Activated naive CD4-positive, alpha-beta T cell treated with anti-CD3 and anti-CD28 coated beads, Interleukin-2, amount 10 ng/mL, durations not matched to agents 7 days and 5 days (primary cell): Measurements from ENCODE around the gene SCARB1.
"Not testable (repeated sequence)": the region's sequence is repeated elsewhere in the genome, so short reads cannot be mapped to it uniquely, and the experiment has no call there.

Experiments
- CTCF ChIA-PET: fragments of 350-600 bp; sonication (Branson Sonifier 250); formaldehyde crosslinking; loops from one replicate; lab custom pipeline; 2021; ENCODE audit warnings: antibody characterized with exemption; lab: Charles Lee
- DNase-seq: peaks from one replicate; pipeline ENCODE4 v3.0.0-alpha.2; 2020
- H3K27ac Mint-ChIP-seq: one replicate; pipeline ENCODE4 v1.8.0; 2021; ENCODE audit warnings: mild to moderate bottlenecking, moderate library complexity, mixed read lengths
- H3K27me3 Mint-ChIP-seq: one replicate; pipeline ENCODE4 v1.8.0; 2021; ENCODE audit warnings: mild to moderate bottlenecking, mixed read lengths
- H3K36me3 Mint-ChIP-seq: one replicate; pipeline ENCODE4 v1.8.0; 2021; ENCODE audit warnings: mixed read lengths
- H3K4me1 Mint-ChIP-seq: one replicate; pipeline ENCODE4 v1.8.0; 2021; ENCODE audit warnings: mixed read lengths
- H3K4me3 Mint-ChIP-seq: one replicate; pipeline ENCODE4 v1.8.0; 2021; ENCODE audit warnings: mild to moderate bottlenecking, moderate library complexity, mixed read lengths
- H3K9me3 Mint-ChIP-seq: one replicate; pipeline ENCODE4 v1.8.0; 2021; ENCODE audit warnings: mixed read lengths

SCARB1 gene

DNA sequence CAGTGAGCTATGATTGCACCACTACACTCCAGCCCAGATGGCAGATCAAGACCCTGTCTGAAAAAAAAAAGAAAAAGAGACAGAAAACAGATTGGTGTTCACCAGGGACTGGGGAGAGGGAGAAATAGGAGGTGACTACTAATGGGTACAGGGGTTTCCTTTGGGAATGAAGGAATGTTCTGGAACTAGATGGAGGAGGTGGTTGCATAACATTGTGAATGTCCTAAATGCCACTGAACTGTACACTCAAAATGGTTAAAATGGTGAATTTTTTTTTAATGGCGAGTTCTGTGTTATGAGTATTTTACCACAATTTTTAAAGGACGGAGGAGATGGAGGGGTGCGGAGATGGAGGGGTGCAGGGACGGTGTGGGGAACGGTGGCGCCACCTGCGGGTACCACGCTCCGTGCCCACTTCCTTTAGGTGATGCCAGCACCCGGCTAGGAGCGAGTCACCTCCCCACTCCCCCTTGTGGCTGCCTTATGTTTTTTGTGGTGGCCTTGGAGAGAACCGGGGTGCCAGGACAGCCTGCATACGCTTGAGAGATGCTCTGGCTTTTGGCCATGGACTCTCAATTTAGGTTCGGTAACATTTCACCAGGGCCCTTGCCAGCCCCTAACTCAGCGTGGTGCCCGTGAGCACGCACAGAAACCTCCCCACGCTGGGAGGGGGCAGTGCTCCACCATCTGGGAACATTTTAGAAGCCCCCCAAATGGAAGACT lies 34.7 kb upstream of the SCARB1 start:
- Mint-ChIP-seq H3K27ac (peak overlapping the region; percentile 11), H3K27me3 (peaks cover 40% of the 10 kb centered on the region), H3K36me3 (no peaks in the 10 kb centered on the region), H3K9me3 (no peaks in the 10 kb centered on the region), H3K4me3 (peak overlapping the region; percentile 28), H3K4me1 (peaks cover 14% of the 10 kb centered on the region)
- DNase-seq = peak; percentile 79
- CTCF ChIA-PET = interaction anchor here (1.0 kb wide), 1 partner anchor 9 kb away, joined by 3 read pairs; no protein-coding TSS in a partner anchor

DNA sequence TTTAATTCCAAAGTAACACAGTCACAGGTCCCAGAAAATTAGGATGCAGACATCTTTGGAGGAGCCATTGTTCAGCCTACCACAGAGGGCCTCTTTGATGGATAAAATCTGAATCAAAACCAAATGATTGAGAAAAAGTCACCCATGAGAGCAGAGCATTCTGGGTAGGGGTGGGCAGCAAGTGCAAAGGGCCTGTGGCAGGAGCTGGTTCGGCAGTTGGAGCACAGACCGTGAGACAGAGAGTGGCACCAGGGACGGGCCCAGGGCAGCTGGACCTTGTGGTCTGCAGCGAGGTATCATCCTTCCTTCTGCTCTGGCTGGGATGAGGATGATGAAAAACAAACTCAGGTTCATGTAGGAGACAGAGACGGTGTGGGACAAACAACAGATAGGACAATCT lies 32.8 kb upstream of the SCARB1 start:
- no peaks in the 10 kb centered on the region for H3K9me3 Mint-ChIP-seq
- peaks cover 14% of the 10 kb centered on the region for H3K4me1 Mint-ChIP-seq
- CTCF ChIA-PET = interaction anchor here (1.6 kb wide), 1 partner anchor 10 kb away, joined by 3 read pairs; no protein-coding TSS in a partner anchor
- no peak overlapping the region for H3K27ac Mint-ChIP-seq
- H3K27me3 Mint-ChIP-seq = peaks cover 40% of the 10 kb centered on the region
- no peaks in the 10 kb centered on the region for H3K36me3 Mint-ChIP-seq
- no peak for DNase-seq
- H3K4me3 Mint-ChIP-seq = no peak overlapping the region

DNA sequence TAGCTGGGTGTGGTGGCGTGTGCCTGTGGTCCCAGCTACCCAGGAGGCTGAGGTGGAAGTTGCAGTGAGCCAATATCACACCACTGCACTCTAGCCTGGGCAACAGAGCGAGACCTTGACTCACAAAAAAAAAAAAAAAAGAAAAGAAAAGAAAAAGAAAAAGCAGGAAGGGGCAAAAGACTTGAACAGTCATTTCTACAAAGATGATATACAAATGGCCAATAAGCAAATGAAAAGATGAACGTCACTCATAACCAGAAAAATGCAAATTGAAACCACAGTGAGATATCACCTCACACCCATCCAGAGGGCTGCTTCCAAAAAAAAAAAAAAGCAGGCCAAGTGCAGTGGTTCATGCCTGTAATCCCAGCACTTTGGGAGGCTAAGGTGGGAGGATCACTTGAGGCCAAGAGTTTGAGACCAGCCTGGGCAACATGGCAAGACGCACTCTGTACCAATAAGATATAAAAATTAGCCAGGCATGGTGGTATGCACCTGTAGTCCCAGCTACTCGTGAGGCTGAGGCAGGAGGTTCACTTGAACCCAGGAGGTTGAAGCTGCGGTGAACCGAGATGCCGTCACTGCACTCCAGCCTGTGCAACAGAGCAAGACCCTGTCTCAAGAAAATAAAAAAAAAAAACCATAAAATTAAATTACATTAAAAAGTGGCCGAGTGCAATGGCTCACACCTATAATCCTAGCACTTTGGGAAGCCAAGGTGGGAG lies 30.3 kb upstream of the SCARB1 start:
- peaks cover 26% of the 10 kb centered on the region for H3K27me3 Mint-ChIP-seq

DNA sequence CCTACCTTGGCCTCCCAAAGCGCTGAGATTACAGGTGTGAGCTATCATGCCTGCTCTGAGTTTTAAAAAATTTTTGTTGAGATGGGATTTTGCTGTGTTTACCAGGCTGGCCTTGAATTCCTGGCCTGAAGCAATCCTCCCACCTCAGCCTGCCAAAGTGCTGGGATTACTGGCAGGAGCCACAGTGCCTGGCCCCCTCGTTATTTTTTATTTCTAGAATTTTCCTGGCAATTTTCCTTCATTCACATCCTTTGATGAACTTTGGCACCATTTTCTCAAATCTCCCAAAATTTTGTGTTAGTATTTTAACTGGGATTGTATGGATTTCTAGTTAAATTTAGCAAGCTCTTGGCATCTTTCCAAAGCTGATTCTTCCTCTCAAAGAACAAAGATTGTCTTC lies 24.6 kb upstream of the SCARB1 start:
- Mint-ChIP-seq H3K4me1 (peaks cover 3% of the 10 kb centered on the region), H3K27me3 (no peaks in the 10 kb centered on the region), H3K4me3 (no peak overlapping the region), H3K36me3 (no peaks in the 10 kb centered on the region), H3K27ac (no peak overlapping the region), H3K9me3 (no peaks in the 10 kb centered on the region)
- no peak for DNase-seq
- CTCF ChIA-PET = no interaction called here

More for the DNA sequence above, 30.3 kb upstream of the SCARB1 start:
- no peak overlapping the region for H3K27ac Mint-ChIP-seq
- H3K36me3 Mint-ChIP-seq = no peaks in the 10 kb centered on the region
- no peaks in the 10 kb centered on the region for H3K9me3 Mint-ChIP-seq
- peaks cover 12% of the 10 kb centered on the region for H3K4me1 Mint-ChIP-seq
- CTCF ChIA-PET = interaction anchor here (0.9 kb wide), 1 partner anchor 8 kb away, joined by 3 read pairs; no protein-coding TSS in a partner anchor
- no peak overlapping the region for H3K4me3 Mint-ChIP-seq
- no peak for DNase-seq

DNA sequence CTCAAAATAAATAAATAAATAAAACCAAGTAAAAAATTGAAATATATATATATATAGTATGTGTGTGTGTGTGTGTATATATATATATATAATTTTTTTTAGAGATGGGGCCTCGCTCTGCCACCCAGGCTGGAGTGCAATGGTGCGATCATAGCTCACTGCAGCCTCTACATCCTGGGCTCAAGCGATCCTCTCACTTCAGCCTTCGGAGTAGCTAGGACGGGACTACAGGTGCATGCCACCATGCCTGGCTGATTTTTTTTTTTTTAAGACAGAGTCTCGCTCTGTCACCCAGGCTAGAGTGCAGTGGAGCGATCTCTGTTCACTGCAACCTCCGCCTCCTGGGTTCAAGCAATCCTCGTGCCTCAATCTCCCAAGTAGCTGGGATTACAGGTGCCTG lies 24.1 kb upstream of the SCARB1 start:
- DNase-seq, H3K4me3 Mint-ChIP-seq, H3K4me1 Mint-ChIP-seq, CTCF ChIA-PET, H3K27me3 Mint-ChIP-seq, H3K36me3 Mint-ChIP-seq, H3K9me3 Mint-ChIP-seq, H3K27ac Mint-ChIP-seq: not testable (repeated sequence)

DNA sequence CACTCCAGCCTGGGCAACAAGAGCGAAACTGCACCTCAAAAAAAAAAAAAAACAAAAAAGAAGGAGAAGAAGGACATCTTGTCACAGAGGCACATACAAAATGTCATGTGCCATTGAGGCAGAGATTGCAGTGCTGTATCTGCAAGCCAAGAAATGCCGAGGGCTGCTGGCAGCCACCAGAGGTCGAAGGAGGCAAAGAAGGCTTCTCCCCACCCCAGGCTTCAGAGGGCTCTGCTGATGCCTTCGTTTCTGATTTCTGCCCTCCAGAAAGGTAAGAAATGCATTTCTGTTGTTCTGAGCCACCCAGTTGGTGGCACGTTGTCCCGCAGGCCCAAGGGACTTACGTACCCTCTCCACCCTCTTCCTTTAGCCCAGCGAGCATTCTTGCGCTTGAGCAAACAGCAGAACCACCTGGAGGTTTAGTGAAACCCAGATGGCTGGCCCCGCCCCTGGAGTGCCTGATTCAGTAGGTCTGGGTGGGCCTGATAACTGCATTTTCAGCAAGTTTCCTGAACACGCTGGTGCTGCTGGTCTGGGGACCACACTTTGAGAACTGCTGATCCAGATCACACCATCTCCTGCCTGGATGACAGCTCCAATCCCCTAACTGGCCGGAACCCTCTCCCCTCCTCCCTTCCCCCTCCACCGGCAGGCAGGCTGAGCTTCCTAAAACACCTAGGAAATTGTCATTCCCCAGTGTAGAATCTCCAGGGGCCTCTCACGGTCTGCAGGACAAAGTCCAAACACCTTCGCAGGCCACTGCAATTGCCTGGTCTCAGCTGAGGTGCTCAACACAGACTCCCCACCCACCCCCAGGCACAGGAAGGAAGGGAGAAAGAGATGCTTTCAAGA lies 21.1 kb upstream of the SCARB1 start:
- CTCF ChIA-PET = interaction anchor here (1.2 kb wide), 1 partner anchor 22 kb away, joined by 5 read pairs; no protein-coding TSS in a partner anchor

DNA sequence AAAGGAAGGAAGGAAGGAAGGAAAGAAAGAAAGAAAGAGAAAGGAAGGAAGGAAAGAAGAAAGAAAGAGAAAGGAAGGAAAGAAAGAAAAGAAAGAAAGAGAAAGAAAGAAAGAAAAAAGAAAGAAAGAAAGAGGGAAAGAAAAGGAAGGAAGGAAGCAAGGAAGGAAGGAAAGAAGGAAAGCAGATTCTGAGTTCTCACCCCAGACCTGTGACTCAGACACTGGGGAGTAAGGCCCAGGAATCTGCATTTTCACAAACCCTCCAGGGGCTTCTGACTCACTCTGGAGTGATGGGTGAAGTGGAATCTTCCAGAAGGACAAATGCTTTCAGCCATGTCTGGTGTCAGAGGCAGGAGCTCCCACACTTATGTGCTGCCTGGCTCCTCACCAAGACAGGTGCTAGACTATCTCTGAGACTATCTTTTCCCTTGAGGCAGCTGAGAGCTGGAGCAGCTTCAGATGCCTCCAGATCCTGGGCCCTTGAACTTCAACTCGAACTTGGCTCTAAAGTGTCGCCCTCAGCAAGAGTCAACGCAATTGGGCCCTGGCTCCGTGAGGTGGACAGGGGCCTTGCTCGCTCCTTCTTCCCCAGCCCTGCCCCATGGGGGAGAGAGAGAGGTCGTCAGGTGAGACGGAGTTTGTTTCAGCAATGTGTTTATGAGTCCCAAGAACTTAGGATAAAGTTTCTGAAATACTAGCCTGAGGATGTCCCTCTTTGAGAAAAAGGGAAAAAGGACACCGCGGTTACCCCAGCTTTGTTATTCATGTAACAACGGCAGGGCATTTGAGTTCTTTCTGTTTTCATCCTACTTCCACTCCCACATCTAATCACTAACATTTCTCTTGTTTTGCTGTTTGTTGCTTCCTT lies 19.8 kb upstream of the SCARB1 start:
- Mint-ChIP-seq H3K9me3 (no peaks in the 10 kb centered on the region), H3K4me1 (peaks cover 13% of the 10 kb centered on the region), H3K27me3 (peaks cover 15% of the 10 kb centered on the region), H3K36me3 (no peaks in the 10 kb centered on the region), H3K27ac (no peak overlapping the region), H3K4me3 (no peak overlapping the region)
- DNase-seq = no peak
- CTCF ChIA-PET = no interaction called here

More for the DNA sequence above, 21.1 kb upstream of the SCARB1 start:
- Mint-ChIP-seq H3K36me3 (no peaks in the 10 kb centered on the region), H3K27me3 (peaks cover 10% of the 10 kb centered on the region), H3K4me1 (peaks cover 13% of the 10 kb centered on the region), H3K4me3 (no peak overlapping the region), H3K9me3 (no peaks in the 10 kb centered on the region), H3K27ac (no peak overlapping the region)
- no peak for DNase-seq

DNA sequence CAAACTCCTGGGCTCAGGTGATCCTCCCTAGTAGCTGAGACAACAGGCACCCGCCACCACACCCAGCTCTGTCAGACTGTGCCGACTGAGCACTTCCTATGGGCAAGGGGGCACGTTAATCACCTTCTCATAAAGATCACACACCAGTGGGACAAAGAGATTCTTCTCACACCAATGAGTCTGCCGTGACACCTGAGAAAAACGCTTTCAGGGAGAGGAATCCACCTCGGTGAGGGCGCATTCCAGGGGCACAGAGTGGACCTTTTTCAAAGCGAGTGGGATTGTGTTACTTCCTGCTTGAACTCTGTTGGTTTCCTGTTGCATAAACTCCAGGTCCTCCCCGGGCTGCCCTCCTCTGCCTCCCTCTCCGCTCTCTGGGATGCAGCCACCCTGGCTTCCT lies 17.5 kb upstream of the SCARB1 start:
- Mint-ChIP-seq H3K9me3 (no peaks in the 10 kb centered on the region), H3K27ac (no peak overlapping the region), H3K27me3 (peaks cover 17% of the 10 kb centered on the region), H3K4me1 (peaks cover 13% of the 10 kb centered on the region), H3K4me3 (no peak overlapping the region), H3K36me3 (no peaks in the 10 kb centered on the region)
- no peak for DNase-seq
- CTCF ChIA-PET = no interaction called here

DNA sequence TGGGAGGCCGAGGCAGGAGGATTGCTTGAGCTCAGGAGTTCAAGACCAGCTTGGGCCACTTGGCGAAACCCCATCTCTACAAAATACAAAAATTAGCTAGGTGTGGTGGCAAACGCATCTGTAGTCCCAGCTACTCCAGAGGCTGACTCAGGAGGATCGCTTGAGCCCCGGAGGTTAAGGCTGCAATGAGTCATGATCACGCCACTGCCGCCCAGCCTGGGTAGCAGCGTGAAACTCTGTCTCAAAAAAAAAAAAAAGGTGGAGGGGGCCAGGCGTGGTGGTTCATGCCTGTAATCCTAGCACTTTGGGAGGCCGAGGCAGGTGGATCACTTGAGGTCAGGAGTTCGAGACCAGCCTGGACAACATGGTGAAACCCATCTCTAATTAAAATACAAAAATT lies 16.7 kb upstream of the SCARB1 start:
- H3K27me3 Mint-ChIP-seq = peaks cover 19% of the 10 kb centered on the region
- H3K4me3 Mint-ChIP-seq, DNase-seq, H3K27ac Mint-ChIP-seq, H3K9me3 Mint-ChIP-seq, H3K36me3 Mint-ChIP-seq: not testable (repeated sequence)
- H3K4me1 Mint-ChIP-seq = peaks cover 13% of the 10 kb centered on the region
- CTCF ChIA-PET = interaction anchor here (0.9 kb wide), 1 partner anchor 26 kb away, joined by 3 read pairs; no protein-coding TSS in a partner anchor

DNA sequence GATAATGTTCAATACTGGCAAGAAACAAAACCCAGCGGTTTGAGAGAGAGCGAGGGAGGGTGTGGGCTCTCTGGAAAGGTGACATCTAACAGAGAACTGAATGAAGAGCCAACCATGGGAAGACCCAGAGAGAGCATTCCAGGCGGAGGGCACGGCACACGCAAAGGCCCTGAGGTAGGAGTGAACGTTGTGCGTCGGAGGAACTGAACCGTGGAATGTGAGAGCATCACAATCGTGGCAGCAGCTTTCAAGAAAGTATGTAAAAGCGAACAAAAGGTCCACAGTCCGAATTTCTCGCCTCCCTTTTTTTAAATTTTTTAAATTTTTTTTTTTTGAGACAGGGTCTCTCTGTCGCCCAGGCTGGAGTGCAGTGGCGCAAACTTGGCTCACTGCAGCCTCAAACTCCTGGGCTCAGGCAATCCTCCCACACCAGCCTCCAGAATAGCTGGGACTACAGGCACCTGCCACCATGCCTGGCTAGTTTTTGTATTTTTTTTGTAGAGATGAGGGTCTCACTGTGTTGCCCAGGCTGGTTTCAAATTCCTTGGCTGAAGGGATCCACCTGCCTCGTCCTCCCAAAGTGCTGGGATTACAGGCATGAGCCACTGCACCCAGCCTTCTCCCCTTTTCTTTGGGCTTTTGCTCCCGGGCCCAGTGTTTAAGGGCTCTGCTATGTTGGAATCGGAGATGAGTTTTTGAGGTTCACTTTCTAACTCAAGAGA lies 15.3 kb upstream of the SCARB1 start:
- CTCF ChIA-PET = no interaction called here

DNA sequence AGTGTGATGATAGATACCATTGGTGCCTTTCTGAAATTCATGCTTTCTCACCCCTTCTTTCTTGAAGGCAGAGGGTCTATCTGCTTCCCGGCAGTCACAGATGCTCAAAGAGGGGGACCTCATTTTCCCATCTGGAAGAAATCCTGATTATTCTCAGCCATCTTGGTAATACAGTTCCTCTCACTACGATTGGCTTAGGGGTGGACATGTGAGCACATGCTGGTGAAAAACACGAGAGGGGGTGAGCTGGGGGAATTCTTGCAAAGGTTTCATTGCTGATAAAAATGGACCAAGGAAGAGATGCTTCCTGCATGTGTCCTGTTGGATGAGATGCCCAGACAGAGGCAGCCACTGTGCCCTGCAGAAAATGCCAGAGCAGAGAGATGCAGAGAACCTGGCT lies 13.8 kb upstream of the SCARB1 start:
- H3K27ac Mint-ChIP-seq = no peak overlapping the region
- peaks cover 35% of the 10 kb centered on the region for H3K27me3 Mint-ChIP-seq
- CTCF ChIA-PET = no interaction called here
- no peak overlapping the region for H3K4me3 Mint-ChIP-seq
- H3K9me3 Mint-ChIP-seq = no peaks in the 10 kb centered on the region
- no peak for DNase-seq
- no peaks in the 10 kb centered on the region for H3K36me3 Mint-ChIP-seq
- peaks cover 10% of the 10 kb centered on the region for H3K4me1 Mint-ChIP-seq

More for the DNA sequence above, 15.3 kb upstream of the SCARB1 start:
- Mint-ChIP-seq H3K27me3 (peaks cover 29% of the 10 kb centered on the region), H3K9me3 (no peaks in the 10 kb centered on the region), H3K4me3 (no peak overlapping the region), H3K4me1 (peaks cover 10% of the 10 kb centered on the region), H3K27ac (no peak overlapping the region), H3K36me3 (no peaks in the 10 kb centered on the region)
- no peak for DNase-seq

DNA sequence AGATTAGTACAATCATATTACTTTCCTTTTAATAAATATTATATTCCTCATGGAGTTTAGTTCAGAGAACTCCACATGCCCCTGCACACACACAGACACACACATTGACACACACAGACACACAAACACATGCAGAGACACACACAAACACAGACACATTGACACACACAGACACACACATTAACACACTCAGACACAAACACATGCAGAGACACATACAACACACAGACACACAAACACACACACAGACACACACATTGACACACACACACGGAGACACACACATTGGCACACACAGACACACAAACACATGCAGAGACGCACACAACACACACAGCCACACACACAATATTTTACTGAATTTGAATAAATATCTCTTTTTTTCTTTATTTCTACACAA lies 12.5 kb upstream of the SCARB1 start:
- Mint-ChIP-seq H3K4me3 (no peak overlapping the region), H3K9me3 (no peaks in the 10 kb centered on the region), H3K27me3 (peaks cover 33% of the 10 kb centered on the region), H3K27ac (no peak overlapping the region), H3K4me1 (peaks cover 5% of the 10 kb centered on the region), H3K36me3 (no peaks in the 10 kb centered on the region)
- no peak for DNase-seq
- CTCF ChIA-PET = no interaction called here

DNA sequence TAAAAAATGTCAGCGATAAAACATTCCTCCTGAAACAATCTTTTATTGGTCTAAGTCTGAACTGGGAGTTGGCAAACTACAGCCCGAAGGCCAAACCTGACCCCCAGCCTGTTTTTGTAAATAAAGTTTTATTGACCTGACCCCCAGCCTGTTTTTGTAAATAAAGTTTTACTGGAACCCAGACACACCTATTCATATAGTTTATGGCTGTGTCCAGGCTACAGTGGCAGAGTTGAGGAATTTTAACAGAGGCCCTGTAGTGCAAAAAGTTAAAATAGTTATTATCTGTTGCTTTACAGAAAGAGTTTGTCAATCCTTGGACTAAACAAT lies 12.1 kb upstream of the SCARB1 start:
- H3K27me3 Mint-ChIP-seq = peaks cover 33% of the 10 kb centered on the region
- no peak overlapping the region for H3K27ac Mint-ChIP-seq
- peaks cover 1% of the 10 kb centered on the region for H3K4me1 Mint-ChIP-seq
- H3K36me3 Mint-ChIP-seq = no peaks in the 10 kb centered on the region
- DNase-seq = no peak
- CTCF ChIA-PET = interaction anchor here (0.8 kb wide), 1 partner anchor 31 kb away, joined by 3 read pairs; no protein-coding TSS in a partner anchor
- H3K9me3 Mint-ChIP-seq = no peaks in the 10 kb centered on the region
- H3K4me3 Mint-ChIP-seq = no peak overlapping the region
